Trophoblast cell (in vitro differentiated cells and primary cell): Measurements from ENCODE around the gene PHYKPL.

Source experiments
- DNase-seq, 2 donors: peaks; one replicate each; pipeline ENCODE4 v3.0.0-alpha.2; 2016
- H2AFZ ChIP-seq: 2 replicates; pipeline ENCODE4 v1.6.1; 2013; ENCODE audit warnings: low read length, moderate library complexity, mild to moderate bottlenecking; ENCODE audit not compliant: insufficient read depth, poor library complexity
- H2AK5ac ChIP-seq: 2 replicates; pipeline ENCODE4 v1.6.1; 2013; ENCODE audit warnings: mild to moderate bottlenecking, low read length
- H2BK120ac ChIP-seq: 2 replicates; pipeline ENCODE4 v1.6.1; 2013; ENCODE audit warnings: low read length, mild to moderate bottlenecking, moderate library complexity; ENCODE audit not compliant: insufficient read depth, poor library complexity
- H2BK12ac ChIP-seq: 2 replicates; pipeline ENCODE4 v1.6.1; 2013; ENCODE audit warnings: mild to moderate bottlenecking, low read length, moderate library complexity
- H2BK5ac ChIP-seq: 2 replicates; pipeline ENCODE4 v1.6.1; 2013; ENCODE audit warnings: low read length, low read depth, moderate library complexity, mild to moderate bottlenecking; ENCODE audit not compliant: poor library complexity
- H3K14ac ChIP-seq: 2 replicates; pipeline ENCODE4 v1.6.1; 2013; ENCODE audit warnings: mild to moderate bottlenecking, low read length
- H3K18ac ChIP-seq: 2 replicates; pipeline ENCODE4 v1.6.1; 2013; ENCODE audit warnings: mild to moderate bottlenecking, low read length
- H3K23ac ChIP-seq: 2 replicates; pipeline ENCODE4 v1.6.1; 2013; ENCODE audit warnings: low read length
- H3K27ac ChIP-seq: 2 replicates; pipeline ENCODE4 v1.5.1; 2013; ENCODE audit warnings: low read depth, mild to moderate bottlenecking, inconsistent platforms, low read length, moderate library complexity
- H3K27me3 ChIP-seq: 2 replicates; pipeline ENCODE4 v1.6.1; 2013; ENCODE audit warnings: inconsistent platforms, mild to moderate bottlenecking, low read length, moderate library complexity; ENCODE audit not compliant: insufficient read depth
- H3K36me3 ChIP-seq, 2 experiments: 1 replicate in 1 of 2; 2 replicates in 1 of 2; pipeline ENCODE4 v1.6.1; 2013; ENCODE audit warnings: low read length in 2 of 2, mild to moderate bottlenecking in 2 of 2, moderate library complexity in 1 of 2; ENCODE audit not compliant: insufficient read depth in 2 of 2, control insufficient read depth in 1 of 2
- H3K4ac ChIP-seq: 2 replicates; pipeline ENCODE4 v1.6.1; 2013; ENCODE audit warnings: low read depth, mild to moderate bottlenecking, low read length, moderate library complexity
- H3K4me1 ChIP-seq, 2 experiments: 1 replicate in 1 of 2; 2 replicates in 1 of 2; pipeline ENCODE4 v1.6.1; 2013; ENCODE audit warnings: low read length in 2 of 2, mild to moderate bottlenecking in 2 of 2, moderate library complexity in 1 of 2; ENCODE audit not compliant: insufficient read depth in 2 of 2, control insufficient read depth in 1 of 2
- H3K4me2 ChIP-seq: 2 replicates; pipeline ENCODE4 v1.6.1; 2013; ENCODE audit warnings: inconsistent platforms, mild to moderate bottlenecking, low read length, moderate library complexity
- H3K4me3 ChIP-seq: 2 replicates; pipeline ENCODE4 v1.5.1; 2013; ENCODE audit warnings: mild to moderate bottlenecking, low read depth, low read length, inconsistent platforms
- H3K79me1 ChIP-seq: one replicate; pipeline ENCODE4 v1.6.1; 2013; ENCODE audit warnings: low read length
- H3K79me2 ChIP-seq: 2 replicates; pipeline ENCODE4 v1.6.1; 2013; ENCODE audit warnings: low read length, mild to moderate bottlenecking; ENCODE audit not compliant: control insufficient read depth, insufficient read depth, poor library complexity
- H3K9ac ChIP-seq: 2 replicates; pipeline ENCODE4 v1.6.1; 2013; ENCODE audit warnings: mild to moderate bottlenecking, low read length
- H3K9me3 ChIP-seq: 2 replicates; pipeline ENCODE4 v1.6.1; 2013; ENCODE audit warnings: low read depth, mild to moderate bottlenecking, control low read depth, inconsistent platforms, low read length; ENCODE audit not compliant: insufficient read depth
- H4K12ac ChIP-seq: 2 replicates; pipeline ENCODE4 v1.6.1; 2013; ENCODE audit warnings: low read depth, mild to moderate bottlenecking, low read length, moderate library complexity
- H4K8ac ChIP-seq: 2 replicates; pipeline ENCODE4 v1.6.1; 2013; ENCODE audit warnings: low read depth, mild to moderate bottlenecking, low read length, moderate library complexity
- H4K91ac ChIP-seq: one replicate; pipeline ENCODE4 v1.6.1; 2013; ENCODE audit warnings: low read depth, mild to moderate bottlenecking, low read length, moderate library complexity
- WGBS: extraction: QIAGEN DNeasy Blood & Tissue Kit; methylation state at CpG from one replicate; pipeline ENCODE4 v1.1.7; 2013; ENCODE audit warnings: missing lambda C conversion rate; ENCODE audit not compliant: insufficient read length, insufficient coverage; ENCODE audit errors: extremely low coverage; 5-methylcytosine and 5-hydroxymethylcytosine counted together

The PHYKPL gene

DNA sequence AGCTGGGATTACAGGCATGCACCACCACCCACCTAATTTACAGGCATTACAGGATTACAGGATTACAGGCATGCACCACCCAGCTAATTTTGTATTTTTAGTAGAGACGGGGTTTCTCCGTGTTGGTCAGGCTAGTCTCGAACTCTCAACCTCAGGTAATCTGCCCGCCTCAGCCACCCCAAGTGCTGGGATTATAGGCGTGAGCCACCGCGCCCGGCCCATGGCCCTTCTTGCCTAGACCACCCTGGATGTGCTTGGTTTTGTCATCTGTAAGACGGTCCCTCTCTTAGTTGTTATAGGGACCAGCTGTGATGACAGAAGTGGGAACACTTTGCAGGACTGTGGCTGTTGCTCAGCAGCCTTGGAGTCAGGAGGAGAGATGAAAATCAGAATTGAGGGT is 3.5 kb upstream of the PHYKPL start:
- Histone ChIP-seq H3K18ac (no peak overlapping the region), H2BK120ac (no peak overlapping the region), H3K23ac (no peak overlapping the region), H3K36me3 (peaks cover 1% of the 10 kb centered on the region in 2 experiments), H3K9me3 (no peaks in the 10 kb centered on the region), H4K12ac (no peak overlapping the region), H3K27me3 (no peaks in the 10 kb centered on the region), H3K79me2 (peaks cover 9% of the 10 kb centered on the region), H3K4me1 (peaks cover 8 to 9% of the 10 kb centered on the region in 2 experiments), H3K14ac (no peak overlapping the region), H3K4ac (no peak overlapping the region), H3K9ac (no peak overlapping the region), H2AFZ (no peak overlapping the region), H2BK12ac (no peak overlapping the region), H3K4me3 (no peak overlapping the region), H4K8ac (no peak overlapping the region), H3K79me1 (peaks cover 9% of the 10 kb centered on the region), H3K27ac (no peak overlapping the region), H3K4me2 (no peak overlapping the region), H2BK5ac (no peak overlapping the region), H4K91ac (no peak overlapping the region), H2AK5ac (no peak overlapping the region)
- WGBS, result no CpG with 5 or more reads among the region's 9 CpGs
- no peak for DNase-seq

- Histone ChIP-seq H4K8ac (no peak overlapping the region), H3K27me3 (no peaks in the 10 kb centered on the region), H3K14ac (no peak overlapping the region), H2BK5ac (no peak overlapping the region), H2AK5ac (no peak overlapping the region), H3K18ac (no peak overlapping the region), H3K4ac (no peak overlapping the region), H4K91ac (no peak overlapping the region), H2BK12ac (no peak overlapping the region), H3K36me3 (peaks cover 4 to 5% of the 10 kb centered on the region in 2 experiments), H3K4me3 (no peak overlapping the region), H3K4me1 (peaks cover 11 to 13% of the 10 kb centered on the region in 2 experiments), H3K9me3 (no peaks in the 10 kb centered on the region), H4K12ac (no peak overlapping the region), H3K79me2 (peaks cover 9% of the 10 kb centered on the region), H3K23ac (no peak overlapping the region), H2AFZ (no peak overlapping the region), H3K79me1 (peaks cover 9% of the 10 kb centered on the region), H3K4me2 (no peak overlapping the region), H2BK120ac (no peak overlapping the region), H3K27ac (no peak overlapping the region), H3K9ac (no peak overlapping the region)
- no CpG with 5 or more reads among the region's 3 CpGs for WGBS
- DNase-seq, result no peak
Observed at GRCh38 chr5:178235588-178235974, 3.0 kb upstream of the PHYKPL start.

GRCh38 chr5:178234750-178235587 is 2.4 kb upstream of the PHYKPL start:
- H3K27ac ChIP-seq, result no peak overlapping the region
- no peaks in the 10 kb centered on the region for H3K9me3 ChIP-seq
- peaks cover 6 to 9% of the 10 kb centered on the region in 2 experiments for H3K36me3 ChIP-seq
- no peak overlapping the region for H4K91ac ChIP-seq
- WGBS, result no CpG with 5 or more reads among the region's 12 CpGs
- H3K27me3 ChIP-seq, result no peaks in the 10 kb centered on the region
- no peak overlapping the region for H3K4me3 ChIP-seq
- no peak overlapping the region for H2AK5ac ChIP-seq
- H3K4me2 ChIP-seq, result no peak overlapping the region
- H3K23ac ChIP-seq, result no peak overlapping the region
- no peak overlapping the region for H3K14ac ChIP-seq
- H2BK5ac ChIP-seq, result no peak overlapping the region
- peaks cover 9% of the 10 kb centered on the region for H3K79me2 ChIP-seq
- H2AFZ ChIP-seq, result no peak overlapping the region
- DNase-seq, result peak; percentile 24 to 72
- no peak overlapping the region for H3K18ac ChIP-seq
- no peak overlapping the region for H3K4ac ChIP-seq
- H4K8ac ChIP-seq, result no peak overlapping the region
- no peak overlapping the region for H2BK120ac ChIP-seq
- H3K4me1 ChIP-seq, result peaks cover 11 to 13% of the 10 kb centered on the region in 2 experiments
- peaks cover 9% of the 10 kb centered on the region for H3K79me1 ChIP-seq
- no peak overlapping the region for H3K9ac ChIP-seq
- H4K12ac ChIP-seq, result no peak overlapping the region
- H2BK12ac ChIP-seq, result no peak overlapping the region

GRCh38 chr5:178234121-178234749 is 1.6 kb upstream of the PHYKPL start:
- Histone ChIP-seq H3K4me2 (no peak overlapping the region), H3K9me3 (no peaks in the 10 kb centered on the region), H3K79me2 (peaks cover 9% of the 10 kb centered on the region), H3K14ac (no peak overlapping the region), H3K4ac (no peak overlapping the region), H2BK12ac (no peak overlapping the region), H4K12ac (no peak overlapping the region), H3K27ac (no peak overlapping the region), H3K27me3 (no peaks in the 10 kb centered on the region), H2BK5ac (no peak overlapping the region), H4K91ac (no peak overlapping the region), H3K4me3 (no peak overlapping the region), H4K8ac (no peak overlapping the region), H3K4me1 (peaks cover 11 to 13% of the 10 kb centered on the region in 2 experiments), H3K23ac (no peak overlapping the region), H2AFZ (no peak overlapping the region), H2BK120ac (no peak overlapping the region), H3K36me3 (peaks cover 11 to 16% of the 10 kb centered on the region in 2 experiments), H3K9ac (no peak overlapping the region), H3K18ac (no peak overlapping the region), H3K79me1 (peaks cover 9% of the 10 kb centered on the region), H2AK5ac (no peak overlapping the region)
- WGBS, result no CpG with 5 or more reads among the region's 7 CpGs
- no peak for DNase-seq
